Stimulated activated naive CD8-positive, alpha-beta T cell treated with anti-CD3 and anti-CD28 coated beads, Interleukin-15, amount 100 ng/mL, for 72 hours (primary cell): ENCODE measurements around the gene MYEOV.

Experiments used
- ATAC-seq: fragments of 150-1000 bp; cut with Tn5 transposase; 2 replicates; pipeline ENCODE4 v1.10.0; 2021; ENCODE audit warnings: mild to moderate bottlenecking, moderate library complexity
- DNase-seq, 2 donors: peaks; one replicate each; pipeline ENCODE4 v3.0.0; 2021 to 2022
- H3K27ac Mint-ChIP-seq, 2 donors: one replicate each; pipeline ENCODE4 v1.8.0; 2022; ENCODE audit warnings: mild to moderate bottlenecking in 2 of 2, mixed read lengths in 2 of 2, moderate library complexity in 2 of 2
- H3K27me3 Mint-ChIP-seq: one replicate; pipeline ENCODE4 v1.8.0; 2022; ENCODE audit warnings: mixed read lengths
- H3K4me1 Mint-ChIP-seq: one replicate; pipeline ENCODE4 v1.8.0; 2022; ENCODE audit warnings: mild to moderate bottlenecking, mixed read lengths
- H3K4me3 Mint-ChIP-seq, 2 donors: one replicate each; pipeline ENCODE4 v1.8.0; 2022; ENCODE audit warnings: mild to moderate bottlenecking in 2 of 2, mixed read lengths in 2 of 2, moderate library complexity in 1 of 2
- H3K9me3 Mint-ChIP-seq, 2 donors: one replicate each; pipeline ENCODE4 v1.8.0; 2022; ENCODE audit warnings: mixed read lengths in 2 of 2

Gene MYEOV

GRCh38 chr11:69301455-69302401 lies 7.8 kb downstream of the MYEOV start:
- peaks cover 49% of the 10 kb centered on the region for H3K4me1 Mint-ChIP-seq
- H3K27ac Mint-ChIP-seq: no peak overlapping the region
- H3K27me3 Mint-ChIP-seq: no peaks in the 10 kb centered on the region
- DNase-seq (no peak), ATAC-seq (no peak)
- no peak overlapping the region for H3K4me3 Mint-ChIP-seq
- no peaks in the 10 kb centered on the region for H3K9me3 Mint-ChIP-seq

GRCh38 chr11:69302447-69303020 lies 8.6 kb downstream of the MYEOV start:
- no peak overlapping the region for H3K27ac Mint-ChIP-seq
- H3K27me3 Mint-ChIP-seq: no peaks in the 10 kb centered on the region
- no peak for DNase-seq
- no peak overlapping the region for H3K4me3 Mint-ChIP-seq
- no peaks in the 10 kb centered on the region for H3K9me3 Mint-ChIP-seq
- no peak for ATAC-seq
- H3K4me1 Mint-ChIP-seq: peaks cover 41% of the 10 kb centered on the region

DNA sequence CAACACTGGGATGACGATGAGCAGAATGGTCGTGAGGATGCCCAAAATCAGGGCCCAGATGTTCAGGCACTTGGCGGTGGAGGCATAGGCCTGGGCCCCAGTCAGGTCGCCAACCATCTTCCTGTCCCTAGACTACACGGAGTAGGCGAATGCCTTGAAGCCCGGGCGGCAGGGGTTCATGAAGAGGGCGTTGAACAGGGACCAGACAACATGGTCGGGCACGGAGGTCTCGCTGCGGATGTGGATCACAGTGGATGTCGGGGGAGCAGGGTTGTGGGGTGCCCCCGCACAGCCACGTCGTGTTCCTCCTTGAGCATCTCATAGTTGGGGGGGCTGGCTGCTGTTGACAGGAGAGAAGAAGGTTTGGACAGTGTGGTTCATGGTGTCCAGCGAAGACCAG lies 9.5 kb downstream of the MYEOV start:
- H3K27ac Mint-ChIP-seq: no peak overlapping the region
- H3K9me3 Mint-ChIP-seq: no peaks in the 10 kb centered on the region
- peaks cover 40% of the 10 kb centered on the region for H3K4me1 Mint-ChIP-seq
- ATAC-seq: no peak
- H3K27me3 Mint-ChIP-seq: peaks cover 9% of the 10 kb centered on the region
- H3K4me3 Mint-ChIP-seq: no peak overlapping the region
- no peak for DNase-seq

DNA sequence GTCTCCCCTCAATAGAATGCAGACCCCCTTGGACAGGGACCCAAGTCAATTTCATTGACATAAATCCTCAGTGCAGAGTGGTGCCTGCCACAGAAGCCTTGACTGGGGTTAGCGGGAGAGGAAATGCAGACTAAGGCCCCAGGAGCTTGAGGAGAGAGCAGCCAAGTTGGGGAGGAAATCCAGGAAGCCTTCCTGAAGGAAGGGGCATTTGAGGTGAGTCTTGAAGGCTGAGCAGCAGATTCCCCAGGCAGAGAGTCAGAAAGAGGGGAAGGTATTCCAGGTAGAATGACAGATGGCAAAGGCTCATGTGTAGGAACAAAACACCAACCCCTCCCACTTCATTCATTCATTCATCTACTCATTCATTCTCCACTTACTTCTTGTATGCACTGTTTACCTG lies 10.3 kb downstream of the MYEOV start:
- H3K9me3 Mint-ChIP-seq: no peaks in the 10 kb centered on the region
- no peak overlapping the region for H3K27ac Mint-ChIP-seq
- DNase-seq (no peak), ATAC-seq (no peak)
- H3K27me3 Mint-ChIP-seq: peaks cover 10% of the 10 kb centered on the region
- H3K4me1 Mint-ChIP-seq: peaks cover 41% of the 10 kb centered on the region
- no peak overlapping the region for H3K4me3 Mint-ChIP-seq

DNA sequence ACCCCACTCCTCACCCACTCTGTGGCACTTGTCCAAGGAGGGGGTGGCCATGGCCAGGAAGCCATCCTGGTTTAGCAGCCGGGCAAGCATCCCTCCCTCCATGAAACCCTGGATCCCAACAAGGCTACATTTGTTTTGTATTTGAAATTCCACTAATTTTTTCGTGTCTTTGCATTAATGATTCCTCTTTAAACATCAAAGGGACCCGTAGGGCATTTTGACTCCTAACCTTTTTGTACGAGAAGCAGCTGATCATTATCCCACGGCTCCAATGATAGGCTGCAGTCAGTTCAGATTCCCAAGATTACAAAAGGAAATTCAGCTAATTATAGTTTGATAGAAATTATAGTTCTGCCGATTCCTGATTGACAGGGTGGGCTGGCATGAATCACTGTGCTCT lies 10.7 kb downstream of the MYEOV start:
- Mint-ChIP-seq H3K27me3 (peaks cover 10% of the 10 kb centered on the region), H3K27ac (no peak overlapping the region), H3K4me3 (no peak overlapping the region), H3K9me3 (no peaks in the 10 kb centered on the region), H3K4me1 (peaks cover 38% of the 10 kb centered on the region)
- ATAC-seq (no peak), DNase-seq (no peak)

DNA sequence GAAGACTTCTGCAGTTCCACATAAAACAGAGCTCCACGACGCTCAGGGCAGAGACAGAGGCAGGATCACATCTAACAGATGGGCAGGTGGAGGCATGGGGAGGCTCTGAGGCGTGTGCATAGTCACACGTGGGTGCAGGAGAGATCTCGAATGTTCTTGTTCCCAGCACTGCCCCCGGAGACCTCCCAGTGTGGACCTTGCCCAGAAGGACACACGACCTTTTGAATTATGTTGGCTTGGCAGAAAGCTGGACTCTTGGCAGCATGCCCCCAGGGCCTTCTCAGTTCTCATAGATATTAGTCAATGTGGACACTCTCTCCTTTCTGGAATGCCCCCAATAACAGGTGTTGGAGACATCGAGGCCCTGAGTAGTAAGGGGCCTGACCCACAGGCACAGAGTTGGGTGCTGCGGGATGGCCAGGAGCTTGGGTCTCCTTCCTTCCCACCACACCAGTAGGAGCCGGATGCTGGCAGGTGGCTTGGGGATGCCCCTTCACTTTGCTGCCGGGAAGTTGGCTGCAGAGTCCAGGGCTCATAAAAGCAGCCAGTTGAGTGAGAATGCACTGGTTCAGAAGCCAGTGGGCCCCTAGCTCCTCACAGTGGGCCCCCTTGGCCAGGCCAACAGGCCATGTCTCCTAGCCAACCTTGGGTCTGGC lies 12.1 kb downstream of the MYEOV start:
- Mint-ChIP-seq H3K27ac (no peak overlapping the region), H3K27me3 (peaks cover 10% of the 10 kb centered on the region), H3K9me3 (no peaks in the 10 kb centered on the region), H3K4me1 (peaks cover 40% of the 10 kb centered on the region), H3K4me3 (no peak overlapping the region)
- ATAC-seq: no peak
- no peak for DNase-seq

GRCh38 chr11:69306821-69307220 lies 12.9 kb downstream of the MYEOV start:
- Mint-ChIP-seq H3K4me3 (no peak overlapping the region), H3K27ac (peak overlapping the region in 1 of 2 donors; percentile 9), H3K9me3 (no peaks in the 10 kb centered on the region), H3K4me1 (peaks cover 40% of the 10 kb centered on the region), H3K27me3 (peaks cover 10% of the 10 kb centered on the region)
- ATAC-seq (no peak), DNase-seq (no peak)

DNA sequence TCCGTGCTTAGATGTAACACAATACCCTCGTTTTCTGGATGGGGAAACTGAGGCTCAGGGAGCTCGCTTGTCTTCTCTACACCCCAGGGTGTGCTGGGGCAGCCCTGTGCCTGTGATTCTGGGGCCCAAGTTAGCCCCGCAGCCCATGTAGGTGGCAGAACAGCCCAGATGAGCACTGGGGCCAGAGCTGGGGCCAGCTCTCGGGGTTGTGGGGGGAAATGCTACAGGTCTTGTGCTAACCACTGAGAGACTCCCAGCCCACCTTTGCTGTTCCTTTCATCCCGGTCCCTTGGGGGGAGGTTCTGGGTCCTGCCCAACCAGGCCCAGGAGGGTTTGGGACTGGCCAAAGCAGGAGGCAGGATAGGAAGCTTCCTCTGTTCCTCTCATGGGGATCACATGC lies 13.5 kb downstream of the MYEOV start:
- no peak for ATAC-seq
- H3K4me1 Mint-ChIP-seq: peaks cover 42% of the 10 kb centered on the region
- H3K27ac Mint-ChIP-seq: no peak overlapping the region
- no peak for DNase-seq
- peaks cover 10% of the 10 kb centered on the region for H3K27me3 Mint-ChIP-seq
- no peaks in the 10 kb centered on the region for H3K9me3 Mint-ChIP-seq
- H3K4me3 Mint-ChIP-seq: no peak overlapping the region

GRCh38 chr11:69307871-69308431 lies 14.0 kb downstream of the MYEOV start:
- H3K27me3 Mint-ChIP-seq: peaks cover 10% of the 10 kb centered on the region

GRCh38 chr11:69308491-69308911 lies 14.5 kb downstream of the MYEOV start:
- no peaks in the 10 kb centered on the region for H3K9me3 Mint-ChIP-seq
- H3K4me3 Mint-ChIP-seq: no peak overlapping the region
- H3K27ac Mint-ChIP-seq: peak overlapping the region in 1 of 2 donors; percentile 38
- H3K27me3 Mint-ChIP-seq: peaks cover 10% of the 10 kb centered on the region
- H3K4me1 Mint-ChIP-seq: peaks cover 45% of the 10 kb centered on the region
- DNase-seq (no peak), ATAC-seq (no peak)

More at GRCh38 chr11:69307871-69308431, 14.0 kb downstream of the MYEOV start:
- H3K9me3 Mint-ChIP-seq: no peaks in the 10 kb centered on the region
- no peak overlapping the region for H3K4me3 Mint-ChIP-seq
- no peak for DNase-seq
- no peak for ATAC-seq
- peaks cover 45% of the 10 kb centered on the region for H3K4me1 Mint-ChIP-seq
- H3K27ac Mint-ChIP-seq: no peak overlapping the region

GRCh38 chr11:69308936-69309615 lies 15.1 kb downstream of the MYEOV start:
- Mint-ChIP-seq H3K27ac (peak overlapping the region in 1 of 2 donors; percentile 38), H3K9me3 (no peaks in the 10 kb centered on the region), H3K27me3 (peaks cover 10% of the 10 kb centered on the region), H3K4me1 (peaks cover 45% of the 10 kb centered on the region), H3K4me3 (no peak overlapping the region)
- ATAC-seq (no peak), DNase-seq (no peak)

GRCh38 chr11:69309631-69310280 lies 15.8 kb downstream of the MYEOV start:
- no peak for DNase-seq
- Mint-ChIP-seq H3K27ac (no peak overlapping the region), H3K4me1 (peaks cover 45% of the 10 kb centered on the region), H3K27me3 (peaks cover 10% of the 10 kb centered on the region), H3K9me3 (no peaks in the 10 kb centered on the region), H3K4me3 (no peak overlapping the region)
- ATAC-seq: no peak

DNA sequence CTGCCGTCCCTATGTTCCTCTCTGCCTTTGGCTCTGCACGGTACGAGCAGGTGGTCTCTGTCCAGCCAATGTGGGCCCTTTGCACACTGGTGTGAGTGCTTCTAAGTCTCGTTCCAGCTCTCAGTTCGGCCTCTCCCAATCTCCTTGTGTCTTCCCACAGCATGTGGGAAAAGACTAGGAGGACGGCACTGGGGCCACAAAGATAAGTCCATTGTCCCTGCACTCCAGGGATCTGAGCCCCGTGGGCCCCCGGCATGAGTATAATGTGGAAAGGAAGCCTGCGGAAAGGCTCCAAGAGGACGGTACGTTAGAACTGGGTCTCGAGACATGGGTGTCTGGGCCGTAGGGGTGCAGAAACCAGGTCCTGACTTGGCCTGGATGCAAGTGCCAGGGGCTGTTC lies 16.4 kb downstream of the MYEOV start:
- Mint-ChIP-seq H3K9me3 (no peaks in the 10 kb centered on the region), H3K4me1 (peaks cover 45% of the 10 kb centered on the region), H3K4me3 (no peak overlapping the region), H3K27ac (no peak overlapping the region), H3K27me3 (peaks cover 10% of the 10 kb centered on the region)
- DNase-seq (no peak), ATAC-seq (no peak)

DNA sequence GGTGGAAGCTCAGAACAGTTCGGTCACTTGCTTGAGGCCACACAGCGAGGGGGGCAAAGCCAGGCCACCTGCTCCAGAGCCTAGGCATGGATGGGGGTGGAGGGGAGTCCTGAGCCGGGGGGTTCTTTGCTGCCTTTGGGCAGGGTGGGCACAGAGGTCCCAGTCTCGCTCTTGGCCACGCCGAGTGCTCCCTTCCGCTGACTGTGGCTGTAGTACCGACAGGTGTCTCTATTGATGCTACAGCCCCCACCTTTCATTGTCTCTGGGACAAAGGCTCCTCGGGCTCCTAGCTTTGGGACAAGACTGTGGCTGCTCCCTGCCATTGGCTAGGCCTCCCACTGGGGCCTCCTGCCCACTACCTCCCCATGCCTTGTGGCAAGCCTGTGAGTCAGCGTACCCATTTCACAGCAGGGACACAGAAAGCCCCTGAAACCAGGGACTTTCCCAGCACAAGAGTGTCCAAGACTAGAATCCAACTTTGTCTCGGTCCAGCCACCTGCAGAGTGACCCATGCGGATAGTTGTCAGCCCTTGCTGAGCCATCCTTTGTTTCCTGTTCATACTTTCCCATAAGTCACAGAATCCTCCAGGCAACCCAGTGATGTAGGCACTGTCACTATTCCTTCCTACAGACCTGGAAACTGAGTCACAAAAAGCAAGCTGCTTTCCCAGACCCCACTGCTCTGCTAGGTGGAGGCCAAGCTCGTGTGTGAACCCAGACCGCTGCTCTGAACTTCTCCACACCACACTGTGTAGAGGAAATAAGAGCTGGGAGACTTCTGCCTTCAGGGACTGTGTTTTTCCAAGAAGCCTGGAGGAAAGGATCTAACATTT lies 17.2 kb downstream of the MYEOV start:
- peak overlapping the region; percentile 43 to 58 for H3K4me3 Mint-ChIP-seq
- peaks cover 45% of the 10 kb centered on the region for H3K4me1 Mint-ChIP-seq
- no peaks in the 10 kb centered on the region for H3K9me3 Mint-ChIP-seq
- peak; percentile 81 for ATAC-seq
- peak in 1 of 2 donors; percentile 50 for DNase-seq
- peak overlapping the region in 1 of 2 donors; percentile 44 for H3K27ac Mint-ChIP-seq
- peaks cover 10% of the 10 kb centered on the region for H3K27me3 Mint-ChIP-seq
